ENCODE results near the gene HSD17B14. TPM values are rescaled to one million over a fixed set of nuclear protein-coding genes. Genes with fewer than 3 reads are reported as not detected.

Gene HSD17B14
- total and polyA plus RNA-seq, 2 of the 13 experiments (the other 11 are each of a cell fraction or from before 2014, with no cell fraction given): 0.58 to 1.2 TPM

DNA sequence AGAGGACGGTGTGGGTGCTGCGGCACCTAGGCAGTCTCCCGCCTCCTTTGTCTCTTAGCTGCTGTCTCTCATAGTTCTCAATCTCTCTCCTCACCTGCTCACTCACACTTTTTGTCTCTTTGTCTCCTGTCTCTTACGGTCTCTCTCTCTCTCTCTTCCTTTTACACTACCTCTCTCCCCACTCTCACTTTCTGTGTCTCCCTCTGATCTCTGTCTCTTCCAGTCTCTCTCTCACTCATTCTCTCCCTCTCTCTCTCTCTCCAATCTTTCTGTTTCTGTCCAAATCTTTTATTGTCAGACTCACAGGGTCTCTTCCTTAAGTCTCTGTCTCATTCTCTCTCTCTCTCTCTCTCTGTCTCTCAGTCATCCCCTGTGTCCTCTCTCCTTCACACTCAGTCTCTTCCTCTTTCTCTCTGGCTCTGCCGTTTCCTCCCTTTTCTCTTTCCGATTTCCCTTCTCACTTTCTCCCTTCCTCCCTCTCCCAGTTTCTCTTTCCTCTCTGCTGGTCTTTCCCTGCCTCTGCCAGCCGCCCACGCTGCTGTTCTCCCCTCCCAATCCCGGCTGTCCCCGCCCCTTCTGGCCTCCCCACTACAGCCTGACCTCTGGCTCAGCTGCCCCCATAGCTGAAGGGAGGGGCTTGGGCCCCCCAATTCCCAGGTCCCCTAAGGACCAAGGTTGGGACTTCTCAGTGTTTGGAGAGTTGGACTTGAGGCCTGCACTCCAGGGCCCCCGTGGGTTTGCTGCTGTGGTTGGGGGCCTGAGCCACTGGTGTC is 32.0 kb upstream of the HSD17B14 start, which contains the start of gene PLEKHA4 (continued):
- TF ChIP-seq SMC3 (IDR thresholded peaks at IDR 0.05; ENCODE audit: low read length) (no peak), TBX3 (IDR thresholded peaks at IDR 0.05; ENCODE audit: borderline replicate concordance) (no peak), NAIF1 (CRISPR knock-in tag; IDR thresholded peaks at IDR 0.05; ENCODE audit: borderline replicate concordance) (no peak), DR1 (CRISPR knock-in tag; IDR thresholded peaks at IDR 0.05) (no peak), CBX5 (CRISPR knock-in tag; IDR thresholded peaks at IDR 0.05; ENCODE audit: borderline replicate concordance) (no peak), MEIS1 (CRISPR knock-in tag; IDR thresholded peaks at IDR 0.05; ENCODE audit: borderline replicate concordance) (no peak), MBD4 (IDR thresholded peaks at IDR 0.05; ENCODE audit: borderline replicate concordance, low read length) (no peak), BORCS8-MEF2B (CRISPR knock-in tag; IDR thresholded peaks at IDR 0.05) (no peak), SRSF4 (IDR thresholded peaks at IDR 0.05; ENCODE audit: low read depth, low read length, poor library complexity, severe bottlenecking) (no peak), ZNF652 (CRISPR knock-in tag; IDR thresholded peaks at IDR 0.05; ENCODE audit: borderline replicate concordance, low read depth) (no peak), ZNF788 (CRISPR knock-in tag; IDR thresholded peaks at IDR 0.05; ENCODE audit: borderline replicate concordance) (peak; percentile 36; the same call in 1 of the 2 replicates), RARA (CRISPR knock-in tag; IDR thresholded peaks at IDR 0.05) (no peak), SP2 (CRISPR knock-in tag; IDR thresholded peaks at IDR 0.05) (0 out of 2 replicates have a peak, but pooled peaks have one; percentile 6), TEAD2 (CRISPR knock-in tag; IDR thresholded peaks at IDR 0.05) (no peak), ZSCAN29 (CRISPR knock-in tag; conservative IDR thresholded peaks at IDR 0.05) (0 out of 2 replicates have a peak, but pooled peaks have one; percentile 27), SKI (IDR thresholded peaks at IDR 0.05; ENCODE audit: partially characterized antibody) (no peak), FOXA1 (IDR thresholded peaks at IDR 0.05) (no peak), FOXA1 (CRISPR knock-in tag; IDR thresholded peaks at IDR 0.05) (no peak), NR2F2 (IDR thresholded peaks at IDR 0.05; ENCODE audit: borderline replicate concordance, low read depth) (no peak), ZNF713 (CRISPR knock-in tag; IDR thresholded peaks at IDR 0.05) (no peak), HDAC1 (CRISPR knock-in tag; IDR thresholded peaks at IDR 0.05) (peak; percentile 19; the same call in 1 of the 2 replicates)
- TF ChIP-seq, protein P1, sequence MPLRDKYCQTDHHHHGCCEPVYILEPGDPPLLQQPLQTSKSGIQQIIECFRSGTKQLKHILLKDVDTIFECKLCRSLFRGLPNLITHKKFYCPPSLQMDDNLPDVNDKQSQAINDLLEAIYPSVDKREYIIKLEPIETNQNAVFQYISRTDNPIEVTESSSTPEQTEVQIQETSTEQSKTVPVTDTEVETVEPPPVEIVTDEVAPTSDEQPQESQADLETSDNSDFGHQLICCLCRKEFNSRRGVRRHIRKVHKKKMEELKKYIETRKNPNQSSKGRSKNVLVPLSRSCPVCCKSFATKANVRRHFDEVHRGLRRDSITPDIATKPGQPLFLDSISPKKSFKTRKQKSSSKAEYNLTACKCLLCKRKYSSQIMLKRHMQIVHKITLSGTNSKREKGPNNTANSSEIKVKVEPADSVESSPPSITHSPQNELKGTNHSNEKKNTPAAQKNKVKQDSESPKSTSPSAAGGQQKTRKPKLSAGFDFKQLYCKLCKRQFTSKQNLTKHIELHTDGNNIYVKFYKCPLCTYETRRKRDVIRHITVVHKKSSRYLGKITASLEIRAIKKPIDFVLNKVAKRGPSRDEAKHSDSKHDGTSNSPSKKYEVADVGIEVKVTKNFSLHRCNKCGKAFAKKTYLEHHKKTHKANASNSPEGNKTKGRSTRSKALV (CRISPR knock-in tag; IDR thresholded peaks at IDR 0.05): no peak
- TF ChIP-seq, protein P2, sequence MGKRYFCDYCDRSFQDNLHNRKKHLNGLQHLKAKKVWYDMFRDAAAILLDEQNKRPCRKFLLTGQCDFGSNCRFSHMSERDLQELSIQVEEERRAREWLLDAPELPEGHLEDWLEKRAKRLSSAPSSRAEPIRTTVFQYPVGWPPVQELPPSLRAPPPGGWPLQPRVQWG (CRISPR knock-in tag; IDR thresholded peaks at IDR 0.05; ENCODE audit: borderline replicate concordance, low read depth): no peak
- TF ChIP-seq, protein P3, sequence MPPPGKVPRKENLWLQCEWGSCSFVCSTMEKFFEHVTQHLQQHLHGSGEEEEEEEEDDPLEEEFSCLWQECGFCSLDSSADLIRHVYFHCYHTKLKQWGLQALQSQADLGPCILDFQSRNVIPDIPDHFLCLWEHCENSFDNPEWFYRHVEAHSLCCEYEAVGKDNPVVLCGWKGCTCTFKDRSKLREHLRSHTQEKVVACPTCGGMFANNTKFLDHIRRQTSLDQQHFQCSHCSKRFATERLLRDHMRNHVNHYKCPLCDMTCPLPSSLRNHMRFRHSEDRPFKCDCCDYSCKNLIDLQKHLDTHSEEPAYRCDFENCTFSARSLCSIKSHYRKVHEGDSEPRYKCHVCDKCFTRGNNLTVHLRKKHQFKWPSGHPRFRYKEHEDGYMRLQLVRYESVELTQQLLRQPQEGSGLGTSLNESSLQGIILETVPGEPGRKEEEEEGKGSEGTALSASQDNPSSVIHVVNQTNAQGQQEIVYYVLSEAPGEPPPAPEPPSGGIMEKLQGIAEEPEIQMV (CRISPR knock-in tag; IDR thresholded peaks at IDR 0.05; ENCODE audit: low read depth): no peak
- TF ChIP-seq, protein P4, sequence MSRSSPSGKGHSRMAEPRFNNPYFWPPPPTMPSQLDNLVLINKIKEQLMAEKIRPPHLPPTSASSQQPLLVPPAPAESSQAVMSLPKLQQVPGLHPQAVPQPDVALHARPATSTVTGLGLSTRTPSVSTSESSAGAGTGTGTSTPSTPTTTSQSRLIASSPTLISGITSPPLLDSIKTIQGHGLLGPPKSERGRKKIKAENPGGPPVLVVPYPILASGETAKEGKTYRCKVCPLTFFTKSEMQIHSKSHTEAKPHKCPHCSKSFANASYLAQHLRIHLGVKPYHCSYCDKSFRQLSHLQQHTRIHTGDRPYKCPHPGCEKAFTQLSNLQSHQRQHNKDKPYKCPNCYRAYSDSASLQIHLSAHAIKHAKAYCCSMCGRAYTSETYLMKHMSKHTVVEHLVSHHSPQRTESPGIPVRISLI (CRISPR knock-in tag; IDR thresholded peaks at IDR 0.05; ENCODE audit: borderline replicate concordance): 0 out of 2 replicates have a peak, but pooled peaks have one; percentile 21
- TF ChIP-seq, protein P5, sequence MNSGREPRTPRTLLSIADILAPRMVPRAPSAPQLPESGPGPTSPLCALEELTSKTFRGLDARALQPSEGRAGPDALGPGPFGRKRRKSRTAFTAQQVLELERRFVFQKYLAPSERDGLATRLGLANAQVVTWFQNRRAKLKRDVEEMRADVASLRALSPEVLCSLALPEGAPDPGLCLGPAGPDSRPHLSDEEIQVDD (CRISPR knock-in tag; IDR thresholded peaks at IDR 0.05; ENCODE audit: borderline replicate concordance): no peak

Data from HepG2 (cell line).